T-helper 2 cell treated with Interferon-gamma antibody and Interleukin-4, amounts not matched to agents 5 μg/mL and 100 μg/mL, for 36 hours (primary cell): Measurements from ENCODE around the gene ENDOU.
A peak's percentile ranks its signal among the peaks of the same experiment; 100 is the strongest.

Experiments used
- DNase-seq: peaks from one replicate; pipeline ENCODE4 v3.0.0; 2021; ENCODE audit warnings: low spot score
- H3K27ac Mint-ChIP-seq: one replicate; pipeline ENCODE4 v1.8.0; 2021; ENCODE audit warnings: mild to moderate bottlenecking, mixed read lengths
- H3K27me3 Mint-ChIP-seq: one replicate; pipeline ENCODE4 v1.8.0; 2021; ENCODE audit warnings: low read depth, mixed read lengths
- H3K36me3 Mint-ChIP-seq: one replicate; pipeline ENCODE4 v1.8.0; 2021; ENCODE audit warnings: low read depth, mixed read lengths
- H3K4me1 Mint-ChIP-seq: one replicate; pipeline ENCODE4 v1.8.0; 2021; ENCODE audit warnings: low read depth, mixed read lengths
- H3K4me3 Mint-ChIP-seq: one replicate; pipeline ENCODE4 v1.8.0; 2022; ENCODE audit warnings: mild to moderate bottlenecking, moderate library complexity, mixed read lengths
- H3K9me3 Mint-ChIP-seq: one replicate; pipeline ENCODE4 v1.8.0; 2021; ENCODE audit warnings: mixed read lengths

The ENDOU gene

DNA sequence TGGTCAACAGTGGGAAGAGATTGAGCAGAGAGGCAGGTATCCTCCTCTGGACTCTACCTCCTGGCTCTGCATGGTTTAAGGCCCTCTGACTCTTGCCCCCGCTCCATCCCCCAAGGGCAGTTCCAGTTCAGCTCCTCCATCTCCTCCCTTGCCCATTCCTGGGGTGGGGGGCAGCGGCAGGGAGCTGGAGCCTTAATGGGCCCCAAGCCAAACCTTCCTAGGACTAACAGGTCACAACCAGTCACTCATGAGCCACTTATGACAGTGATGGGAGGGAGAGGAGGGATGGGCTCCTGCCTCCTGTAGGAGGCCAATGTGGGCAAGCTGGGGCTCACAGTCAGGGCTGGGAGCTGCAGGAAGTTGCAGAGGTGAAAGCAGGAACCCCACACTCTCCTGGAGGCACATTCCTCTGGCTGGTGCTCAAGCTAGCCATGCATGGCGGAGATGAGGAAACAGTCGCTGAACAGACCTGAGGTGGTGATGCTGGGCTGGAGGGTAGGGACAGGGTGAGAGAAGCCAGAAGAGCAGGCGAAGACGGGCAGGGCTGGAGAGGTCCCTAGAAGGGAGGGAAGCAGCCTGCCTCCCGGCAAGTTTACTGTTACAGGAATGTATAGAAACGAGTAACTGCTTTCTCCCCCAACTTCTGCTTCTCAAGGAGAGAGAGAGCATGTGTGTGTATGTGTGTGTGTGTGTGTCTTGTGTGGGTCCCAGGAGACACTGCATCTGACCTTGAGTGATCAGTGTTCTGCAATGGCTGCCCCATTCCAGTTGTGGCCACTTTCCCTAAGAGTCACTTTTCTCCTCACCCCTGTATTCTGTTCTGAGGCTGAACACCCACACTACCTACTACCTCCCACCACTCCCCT is 38.4 kb upstream of the ENDOU start:
- no peak overlapping the region for H3K27ac Mint-ChIP-seq
- peaks cover 3% of the 10 kb centered on the region for H3K4me1 Mint-ChIP-seq
- H3K9me3 Mint-ChIP-seq, result no peaks in the 10 kb centered on the region
- no peak for DNase-seq
- H3K27me3 Mint-ChIP-seq, result peaks cover 16% of the 10 kb centered on the region
- H3K4me3 Mint-ChIP-seq, result no peak overlapping the region
- H3K36me3 Mint-ChIP-seq, result no peaks in the 10 kb centered on the region

DNA sequence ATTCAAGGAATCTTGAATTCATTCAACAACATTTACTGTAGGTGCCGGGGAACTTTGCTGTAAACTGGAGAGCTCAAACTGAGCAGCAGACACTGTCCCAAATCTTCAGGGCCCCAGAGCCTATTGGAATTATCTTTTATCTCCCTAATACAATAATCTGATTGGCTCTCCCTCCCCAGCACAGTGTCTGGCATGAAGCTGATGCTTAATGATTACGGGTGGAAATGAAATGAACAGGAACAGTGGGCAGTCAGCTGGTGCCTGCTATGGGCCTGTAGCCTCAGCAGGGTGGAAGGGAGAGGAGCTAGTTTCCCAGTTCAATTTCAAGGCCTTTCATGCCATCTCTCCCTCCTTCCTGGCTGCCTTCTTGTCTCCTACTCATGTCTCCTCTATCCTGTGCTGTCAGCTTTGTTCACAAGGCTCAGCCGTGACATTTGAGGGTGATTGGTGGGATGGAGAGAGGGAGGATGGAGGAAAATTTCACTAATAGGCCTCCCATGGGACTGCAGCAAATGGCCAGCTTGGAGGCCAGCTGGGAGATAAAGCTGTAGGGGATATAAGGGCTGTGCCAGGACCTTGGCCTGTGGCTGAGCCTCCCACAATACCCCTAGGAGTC is 37.7 kb upstream of the ENDOU start:
- Mint-ChIP-seq H3K4me1 (peaks cover 3% of the 10 kb centered on the region), H3K36me3 (no peaks in the 10 kb centered on the region), H3K9me3 (no peaks in the 10 kb centered on the region), H3K27me3 (peaks cover 16% of the 10 kb centered on the region), H3K4me3 (no peak overlapping the region), H3K27ac (no peak overlapping the region)
- DNase-seq, result no peak

DNA sequence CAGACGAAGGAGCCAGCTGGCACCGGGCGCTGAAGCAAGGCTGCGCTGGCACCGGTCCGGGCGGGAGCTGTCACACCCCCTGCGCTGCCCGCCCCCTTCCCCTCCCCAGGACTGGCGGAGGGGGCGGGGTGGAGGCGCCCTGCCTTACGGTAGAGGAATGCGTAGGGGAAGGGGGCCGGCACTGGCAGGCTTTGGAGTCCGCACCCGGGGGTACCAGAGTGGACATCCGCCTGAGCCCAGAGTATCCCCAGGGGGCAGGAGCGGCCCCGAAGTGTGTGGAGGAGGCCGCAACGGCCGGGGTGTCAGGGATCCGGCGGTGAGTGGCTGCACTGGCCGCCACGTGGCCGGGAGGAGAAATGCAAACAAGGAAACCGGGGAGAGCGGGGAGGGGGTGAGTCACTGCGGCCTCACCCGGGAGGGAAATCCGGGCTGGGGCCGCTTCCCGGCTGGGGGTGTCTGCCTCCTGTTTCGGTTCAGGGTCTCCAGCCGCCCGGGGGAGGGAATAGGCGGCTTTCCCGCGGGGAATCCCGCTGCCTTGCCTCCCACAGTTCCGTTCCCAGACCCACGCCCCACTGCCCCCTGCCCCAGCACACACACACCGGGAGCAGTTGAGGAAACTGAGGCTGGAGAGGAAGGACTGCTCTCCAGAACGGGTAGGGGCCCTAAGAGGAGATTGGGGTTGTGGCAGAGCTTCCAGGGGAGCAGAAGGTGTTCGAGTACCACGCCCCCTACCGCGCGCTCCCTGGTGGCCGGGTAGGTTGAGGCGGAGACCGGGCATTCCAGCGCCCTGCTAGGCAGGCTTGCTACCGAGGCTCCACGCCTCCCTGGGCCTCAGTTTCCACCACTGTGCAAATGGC is 33.8 kb upstream of the ENDOU start, which contains the start of gene RAPGEF3:
Gene RAPGEF3, minus strand, starts transcription at position 47 of the 857 bp plus-strand sequence. CDS start 324 bp downstream, outside the sequence.
- no peaks in the 10 kb centered on the region for H3K36me3 Mint-ChIP-seq
- peak; percentile 76 for DNase-seq
- peak within 1 kb of the TSS; percentile 77 for H3K4me3 Mint-ChIP-seq
- H3K9me3 Mint-ChIP-seq, result no peaks in the 10 kb centered on the region
- H3K27ac Mint-ChIP-seq, result no peak within 1 kb of the TSS
- H3K27me3 Mint-ChIP-seq, result peaks cover 7% of the 10 kb centered on the region
- peaks cover 24% of the 10 kb centered on the region for H3K4me1 Mint-ChIP-seq

DNA sequence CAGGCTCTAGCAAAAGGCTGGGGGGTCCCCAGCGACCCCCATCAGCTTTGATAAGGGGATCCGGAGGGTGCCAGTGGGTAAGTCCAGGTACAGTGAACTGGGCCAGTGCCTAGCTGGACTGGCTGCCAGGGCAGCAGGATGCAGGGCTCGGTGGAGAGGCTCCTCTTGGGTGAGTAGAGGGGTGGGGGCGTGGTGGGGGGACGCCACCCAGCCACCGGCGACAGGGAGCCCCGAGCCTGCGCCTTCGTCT is 33.2 kb upstream of the ENDOU start:
- peak overlapping the region; percentile 58 for H3K4me3 Mint-ChIP-seq
- peaks cover 26% of the 10 kb centered on the region for H3K4me1 Mint-ChIP-seq
- H3K27ac Mint-ChIP-seq, result no peak overlapping the region

DNA sequence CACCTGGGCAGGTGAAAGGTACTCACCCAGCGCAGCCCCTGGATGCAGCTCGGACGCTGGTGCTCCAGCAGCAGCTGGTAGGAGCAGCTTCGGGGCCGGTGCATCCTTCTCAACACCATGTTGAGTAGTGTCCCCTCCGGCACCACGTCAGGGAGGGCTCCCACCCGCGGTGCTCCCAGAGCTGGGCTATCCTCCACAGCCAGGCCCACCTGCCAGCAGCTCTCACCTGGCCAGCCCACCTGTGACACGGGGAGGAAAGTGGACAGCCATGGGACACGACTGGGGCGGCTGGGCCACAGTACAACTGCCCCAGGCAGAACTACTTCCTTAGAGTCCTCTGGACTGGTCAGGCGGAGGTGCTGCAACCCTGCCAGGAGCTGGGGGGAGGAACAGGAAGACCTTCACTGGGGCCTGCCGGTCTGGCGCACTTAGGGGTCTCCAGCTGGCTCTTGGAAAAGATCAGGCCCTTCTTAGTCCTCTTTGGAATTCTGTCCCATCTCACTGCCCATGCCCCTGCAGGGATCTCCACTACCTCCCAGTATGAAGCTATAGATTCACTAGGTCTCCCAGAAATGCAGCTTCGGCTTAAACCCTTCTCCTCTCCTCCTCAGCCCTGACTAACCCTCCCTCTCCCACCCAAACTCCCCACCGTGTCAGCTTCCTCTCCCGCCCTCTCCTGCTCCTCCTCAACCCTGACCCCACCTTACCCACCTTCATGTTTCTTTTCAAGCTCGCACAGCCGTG is 32.7 kb upstream of the ENDOU start:
- H3K27ac Mint-ChIP-seq, result no peak overlapping the region
- H3K36me3 Mint-ChIP-seq, result no peaks in the 10 kb centered on the region
- no peaks in the 10 kb centered on the region for H3K9me3 Mint-ChIP-seq
- no peak for DNase-seq
- peak overlapping the region; percentile 58 for H3K4me3 Mint-ChIP-seq
- peaks cover 7% of the 10 kb centered on the region for H3K27me3 Mint-ChIP-seq
- peaks cover 26% of the 10 kb centered on the region for H3K4me1 Mint-ChIP-seq

More for the DNA sequence above, 33.2 kb upstream of the ENDOU start:
- no peaks in the 10 kb centered on the region for H3K9me3 Mint-ChIP-seq
- no peaks in the 10 kb centered on the region for H3K36me3 Mint-ChIP-seq
- peaks cover 7% of the 10 kb centered on the region for H3K27me3 Mint-ChIP-seq
- no peak for DNase-seq

DNA sequence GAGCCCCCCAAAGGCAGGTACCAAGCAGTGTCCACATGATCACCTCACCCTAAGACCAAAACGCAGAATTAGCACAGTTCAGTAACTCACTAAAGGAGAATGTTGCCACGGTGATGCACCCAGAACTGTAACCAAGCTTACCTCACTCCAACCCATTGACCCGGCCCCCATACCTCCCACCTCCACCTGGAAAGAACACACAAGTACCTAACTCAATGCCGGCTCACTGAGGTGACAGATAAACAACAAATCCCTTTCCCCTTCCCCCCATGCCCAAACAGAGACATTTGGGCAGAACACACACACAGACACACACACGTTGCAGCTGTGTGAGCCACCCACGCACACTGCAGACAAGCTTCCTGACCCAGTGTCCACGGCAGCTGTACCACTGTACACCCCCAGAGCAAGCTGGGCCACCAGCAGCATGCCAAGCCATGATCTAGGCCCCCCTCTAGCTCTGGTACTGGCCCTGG is 32.1 kb upstream of the ENDOU start:
- Mint-ChIP-seq H3K4me3 (no peak overlapping the region), H3K4me1 (peaks cover 26% of the 10 kb centered on the region), H3K27me3 (peaks cover 7% of the 10 kb centered on the region), H3K36me3 (no peaks in the 10 kb centered on the region), H3K27ac (no peak overlapping the region), H3K9me3 (no peaks in the 10 kb centered on the region)
- no peak for DNase-seq

- no peaks in the 10 kb centered on the region for H3K36me3 Mint-ChIP-seq
- H3K9me3 Mint-ChIP-seq, result no peaks in the 10 kb centered on the region
- H3K27me3 Mint-ChIP-seq, result peaks cover 5% of the 10 kb centered on the region
- peak; percentile 40 for DNase-seq
- peak overlapping the region; percentile 3 for H3K27ac Mint-ChIP-seq
- H3K4me3 Mint-ChIP-seq, result no peak overlapping the region
- peaks cover 26% of the 10 kb centered on the region for H3K4me1 Mint-ChIP-seq
Measured at GRCh38 chr12:47755655-47756562, 30.6 kb upstream of the ENDOU start.

DNA sequence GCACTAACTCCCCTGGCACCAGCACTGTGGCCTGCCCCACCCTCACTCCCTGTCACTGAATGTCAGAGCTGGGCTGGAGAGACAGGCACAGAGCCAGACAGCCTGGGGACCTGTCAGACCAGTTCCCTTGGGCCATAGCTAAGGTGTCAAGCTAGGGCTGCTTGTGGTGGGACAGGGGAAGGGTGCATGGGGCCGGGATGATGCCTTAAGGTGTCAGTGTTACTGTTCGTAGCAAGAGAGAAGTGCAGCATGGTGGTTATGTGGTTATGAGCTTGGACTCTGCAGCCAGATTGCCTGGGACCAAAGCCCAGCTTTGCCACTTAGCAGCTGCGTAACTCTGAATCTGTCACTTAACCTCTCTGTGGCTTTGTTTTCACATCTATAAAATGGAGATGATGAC is 29.6 kb upstream of the ENDOU start:
- H3K9me3 Mint-ChIP-seq, result no peaks in the 10 kb centered on the region
- no peak for DNase-seq
- H3K27me3 Mint-ChIP-seq, result no peaks in the 10 kb centered on the region
- H3K36me3 Mint-ChIP-seq, result no peaks in the 10 kb centered on the region
- no peak overlapping the region for H3K27ac Mint-ChIP-seq
- H3K4me3 Mint-ChIP-seq, result no peak overlapping the region
- peaks cover 26% of the 10 kb centered on the region for H3K4me1 Mint-ChIP-seq

GRCh38 chr12:47754126-47754525 is 28.8 kb upstream of the ENDOU start:
- Mint-ChIP-seq H3K4me1 (peaks cover 26% of the 10 kb centered on the region), H3K36me3 (no peaks in the 10 kb centered on the region), H3K9me3 (no peaks in the 10 kb centered on the region), H3K27ac (no peak overlapping the region), H3K27me3 (no peaks in the 10 kb centered on the region), H3K4me3 (no peak overlapping the region)
- no peak for DNase-seq

DNA sequence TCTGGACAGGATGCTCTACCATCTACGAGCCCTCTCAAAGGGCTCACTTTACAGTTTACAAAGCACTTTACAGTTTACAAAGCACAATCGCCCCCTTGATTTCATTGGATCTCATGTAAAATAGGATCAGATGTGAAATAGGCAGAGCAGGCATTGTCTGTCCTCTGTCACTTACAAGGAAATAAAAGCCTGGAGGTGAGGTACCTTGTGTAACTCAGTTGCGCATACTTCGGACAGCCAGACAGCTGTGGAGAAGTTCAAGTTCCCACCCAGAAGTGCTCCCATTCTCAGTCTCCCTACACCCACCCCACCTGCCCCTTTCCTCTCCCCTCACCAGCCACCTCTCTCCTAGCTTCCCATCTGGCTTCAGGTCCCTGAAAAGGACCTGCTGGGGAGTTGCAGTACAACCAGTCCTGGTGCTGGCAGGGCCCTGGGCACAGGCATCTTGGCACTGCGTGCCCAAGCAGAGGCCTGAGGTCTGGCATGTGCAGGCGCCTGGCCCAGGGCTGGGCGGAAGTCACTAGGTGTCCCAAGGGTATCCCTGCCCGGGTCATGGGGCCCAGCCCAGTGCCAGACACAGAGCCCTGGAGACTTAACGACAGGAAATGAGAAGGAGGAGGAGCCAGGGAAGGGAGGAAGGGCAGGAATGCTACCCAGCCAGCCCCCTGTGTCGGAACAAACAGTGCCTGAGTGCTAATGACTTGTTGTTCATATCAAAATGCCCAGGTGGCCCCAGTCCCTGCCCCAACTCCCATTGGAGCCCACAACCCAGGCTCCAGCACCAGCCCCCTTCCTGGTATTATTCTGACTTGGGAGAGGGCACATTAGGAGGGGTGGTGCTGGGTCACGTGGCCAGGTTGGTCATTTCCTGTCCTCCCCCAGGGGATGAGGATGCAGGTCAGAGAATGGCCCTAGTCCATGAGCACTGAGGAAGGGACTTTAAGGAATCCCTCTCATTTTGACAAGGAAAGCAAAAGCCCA is 28.0 kb upstream of the ENDOU start:
- DNase-seq, result no peak
- Mint-ChIP-seq H3K9me3 (no peaks in the 10 kb centered on the region), H3K4me3 (no peak overlapping the region), H3K27ac (no peak overlapping the region), H3K36me3 (no peaks in the 10 kb centered on the region), H3K4me1 (peaks cover 26% of the 10 kb centered on the region), H3K27me3 (no peaks in the 10 kb centered on the region)

DNA sequence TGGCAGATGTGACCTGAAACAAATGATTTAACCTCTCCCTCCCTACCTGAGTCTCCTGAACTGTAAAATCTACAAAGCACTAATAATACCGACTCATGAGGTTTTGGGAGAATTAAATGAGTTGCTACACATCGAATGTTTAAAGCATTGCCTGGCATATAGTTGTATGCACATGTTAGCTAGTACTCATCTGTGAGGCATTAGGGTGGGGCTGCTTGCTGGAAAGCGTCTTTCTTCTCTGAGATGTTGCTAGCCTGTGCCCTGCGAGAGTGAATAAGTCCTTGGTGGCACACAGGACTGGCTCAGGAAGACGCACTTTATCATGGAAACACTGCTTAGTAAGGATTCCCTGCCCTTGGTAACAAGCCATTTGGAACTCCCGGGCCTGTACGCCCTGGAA is 27.3 kb upstream of the ENDOU start:
- H3K36me3 Mint-ChIP-seq, result no peaks in the 10 kb centered on the region

DNA sequence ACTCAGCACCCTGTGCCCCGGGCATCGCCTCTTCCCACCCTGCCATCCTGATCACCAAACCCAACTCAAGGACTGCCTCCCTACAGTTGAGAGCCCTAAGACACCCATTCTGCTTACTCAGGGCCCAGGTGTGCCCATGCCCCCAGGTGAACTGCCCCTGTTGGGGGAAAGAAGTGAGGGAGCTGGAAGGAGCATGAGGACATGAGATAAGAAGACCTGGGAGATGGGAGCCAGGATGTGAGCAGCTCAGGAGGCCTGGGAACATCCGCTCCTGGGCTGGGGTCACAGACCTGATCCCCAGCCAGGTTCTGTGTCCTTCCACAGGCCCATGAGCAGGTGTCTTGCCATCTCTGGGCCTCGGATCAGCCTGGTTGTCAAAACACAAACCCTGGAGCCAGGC is 26.8 kb upstream of the ENDOU start:
- peaks cover 24% of the 10 kb centered on the region for H3K4me1 Mint-ChIP-seq

More for the DNA sequence above, 27.3 kb upstream of the ENDOU start:
- Mint-ChIP-seq H3K27me3 (no peaks in the 10 kb centered on the region), H3K9me3 (no peaks in the 10 kb centered on the region), H3K4me3 (no peak overlapping the region), H3K4me1 (peaks cover 25% of the 10 kb centered on the region), H3K27ac (no peak overlapping the region)
- no peak for DNase-seq

More for the DNA sequence above, 26.8 kb upstream of the ENDOU start:
- Mint-ChIP-seq H3K27ac (no peak overlapping the region), H3K27me3 (no peaks in the 10 kb centered on the region), H3K4me3 (no peak overlapping the region), H3K9me3 (no peaks in the 10 kb centered on the region), H3K36me3 (no peaks in the 10 kb centered on the region)
- DNase-seq, result no peak
